Neuronal stem cell (in vitro differentiated cells): Measurements from ENCODE around the gene RIMS4.
A peak's percentile ranks its signal among the peaks of the same experiment; 100 is the strongest.

ENCODE experiments used
- DNase-seq: peaks from one replicate; pipeline ENCODE4 v3.0.0-alpha.2; 2013; ENCODE audit warnings: low spot score
- H2AFZ ChIP-seq: one replicate; pipeline ENCODE4 v1.6.1; 2013; ENCODE audit warnings: mild to moderate bottlenecking, low read length, inconsistent platforms
- H2AK5ac ChIP-seq: 2 replicates; pipeline ENCODE4 v1.6.1; 2013; ENCODE audit warnings: low read depth, mild to moderate bottlenecking, inconsistent platforms, low read length, moderate library complexity, mixed read lengths
- H2BK120ac ChIP-seq: 2 replicates; pipeline ENCODE4 v1.6.1; 2013; ENCODE audit warnings: low read depth, mild to moderate bottlenecking, inconsistent platforms, low read length, moderate library complexity, mixed read lengths
- H2BK12ac ChIP-seq: one replicate; pipeline ENCODE4 v1.6.1; 2013; ENCODE audit warnings: low read length, inconsistent platforms
- H2BK15ac ChIP-seq: 2 replicates; pipeline ENCODE4 v1.6.1; 2013; ENCODE audit warnings: mild to moderate bottlenecking, low read length, inconsistent platforms, mixed read lengths
- H2BK5ac ChIP-seq: one replicate; pipeline ENCODE4 v1.6.1; 2013; ENCODE audit warnings: inconsistent platforms, mild to moderate bottlenecking, low read length, moderate library complexity
- H3K14ac ChIP-seq: one replicate; pipeline ENCODE4 v1.6.1; 2013; ENCODE audit warnings: low read length, inconsistent platforms
- H3K18ac ChIP-seq: 2 replicates; pipeline ENCODE4 v1.6.1; 2013; ENCODE audit warnings: low read length, inconsistent platforms
- H3K23ac ChIP-seq: 2 replicates; pipeline ENCODE4 v1.6.1; 2013; ENCODE audit warnings: low read depth, mild to moderate bottlenecking, mixed read lengths, low read length, inconsistent platforms; ENCODE audit not compliant: poor library complexity
- H3K27ac ChIP-seq: replicated peaks from 3 replicates; pipeline ENCODE4 v1.5.1; 2013; ENCODE audit warnings: low read length, inconsistent platforms
- H3K27me3 ChIP-seq, 3 experiments: 2 replicates each; pipeline ENCODE4 v1.6.1; 2013; ENCODE audit warnings: low read length in 3 of 3, mild to moderate bottlenecking in 2 of 3, inconsistent platforms in 1 of 3, low read depth in 1 of 3, mixed read lengths in 1 of 3, moderate library complexity in 1 of 3; ENCODE audit not compliant: control insufficient read depth in 3 of 3, insufficient read depth in 3 of 3
- H3K36me3 ChIP-seq, 2 donors: replicated peaks in 1 of 2; 2 replicates each; pipeline ENCODE4 v1.6.1; 2013; ENCODE audit warnings: low read length in 2 of 2; ENCODE audit not compliant: control insufficient read depth in 2 of 2, insufficient read depth in 2 of 2
- H3K4ac ChIP-seq: 2 replicates; pipeline ENCODE4 v1.6.1; 2013; ENCODE audit warnings: inconsistent platforms, mild to moderate bottlenecking, low read length, moderate library complexity
- H3K4me1 ChIP-seq, 2 donors: 1 replicate in 1 of 2; 2 replicates in 1 of 2; pipeline ENCODE4 v1.6.1; 2013; ENCODE audit warnings: low read length in 2 of 2, low read depth in 1 of 2; ENCODE audit not compliant: control insufficient read depth in 2 of 2, insufficient read depth in 1 of 2
- H3K4me2 ChIP-seq: one replicate; pipeline ENCODE4 v1.6.1; 2013; ENCODE audit warnings: mild to moderate bottlenecking, low read length, inconsistent platforms; ENCODE audit not compliant: insufficient read depth, poor library complexity, severe bottlenecking
- H3K4me3 ChIP-seq, 2 donors: 2 replicates each; pipeline ENCODE4 v1.5.1; 2013; ENCODE audit warnings: low read length in 2 of 2, mild to moderate bottlenecking in 2 of 2, inconsistent platforms in 1 of 2, moderate library complexity in 1 of 2
- H3K79me1 ChIP-seq: one replicate; pipeline ENCODE4 v1.6.1; 2013; ENCODE audit warnings: low read depth, mild to moderate bottlenecking, inconsistent platforms, low read length, moderate library complexity
- H3K9ac ChIP-seq: one replicate; pipeline ENCODE4 v1.6.1; 2013; ENCODE audit warnings: mild to moderate bottlenecking, low read depth, low read length, inconsistent platforms; ENCODE audit not compliant: poor library complexity
- H3K9me3 ChIP-seq, 2 donors: replicated peaks in 1 of 2; 2 replicates each; pipeline versions ENCODE3 to v1.6.1; 2013; ENCODE audit warnings: low read length in 2 of 2, mild to moderate bottlenecking in 2 of 2, inconsistent platforms in 1 of 2, low read depth in 1 of 2, mixed read lengths in 1 of 2, moderate library complexity in 1 of 2; ENCODE audit not compliant: control insufficient read depth in 2 of 2, insufficient read depth in 1 of 2
- H4K8ac ChIP-seq: one replicate; pipeline ENCODE4 v1.6.1; 2013; ENCODE audit warnings: low read depth, mild to moderate bottlenecking, inconsistent platforms, low read length, moderate library complexity
- H4K91ac ChIP-seq: one replicate; pipeline ENCODE4 v1.6.1; 2013; ENCODE audit warnings: low read length, low read depth, mild to moderate bottlenecking, inconsistent platforms; ENCODE audit not compliant: poor library complexity
- WGBS, 2 donors: extraction: QIAGEN DNeasy Blood & Tissue Kit; methylation state at CpG; one replicate each; pipeline ENCODE4 v1.1.7; 2013; ENCODE audit warnings: missing lambda C conversion rate in 2 of 2, mixed read lengths in 1 of 2; ENCODE audit not compliant: insufficient read length in 2 of 2, insufficient replicate concordance in 1 of 2; ENCODE audit errors: extremely low coverage in 2 of 2; 5-methylcytosine and 5-hydroxymethylcytosine counted together

The RIMS4 gene

GRCh38 chr20:44805335-44805978 is 4.9 kb downstream of the RIMS4 start:
- H3K4ac ChIP-seq = no peak overlapping the region
- H2BK5ac ChIP-seq = no peak overlapping the region
- no peaks in the 10 kb centered on the region for H3K9me3 ChIP-seq
- no peak overlapping the region for H2BK15ac ChIP-seq
- no peak overlapping the region for H3K23ac ChIP-seq
- no peak overlapping the region for H3K27ac ChIP-seq
- no peak overlapping the region for H2AK5ac ChIP-seq
- no peak overlapping the region for H2AFZ ChIP-seq
- no peak for DNase-seq
- peaks cover 10 to 48% (median 30%) of the 10 kb centered on the region in 3 experiments for H3K27me3 ChIP-seq
- no peak overlapping the region for H3K9ac ChIP-seq
- no peaks in the 10 kb centered on the region for H3K36me3 ChIP-seq
- H3K4me2 ChIP-seq = no peak overlapping the region
- H3K4me3 ChIP-seq = no peak overlapping the region
- WGBS, 2 donors = no CpG with 5 or more reads among the region's 9 CpGs
- no peak overlapping the region for H3K18ac ChIP-seq
- H3K4me1 ChIP-seq = peaks cover 7% of the 10 kb centered on the region in 2 donors
- no peak overlapping the region for H2BK12ac ChIP-seq
- no peak overlapping the region for H4K8ac ChIP-seq
- H3K79me1 ChIP-seq = no peaks in the 10 kb centered on the region
- no peak overlapping the region for H2BK120ac ChIP-seq
- H4K91ac ChIP-seq = no peak overlapping the region
- H3K14ac ChIP-seq = no peak overlapping the region

GRCh38 chr20:44803383-44803941 is 6.9 kb downstream of the RIMS4 start:
- Histone ChIP-seq H3K23ac (no peak overlapping the region), H3K4me3 (no peak overlapping the region), H2BK12ac (no peak overlapping the region), H3K27ac (no peak overlapping the region), H3K27me3 (peaks cover 0 to 34% (median 13%) of the 10 kb centered on the region in 3 experiments), H3K9ac (no peak overlapping the region), H3K9me3 (no peaks in the 10 kb centered on the region), H4K8ac (no peak overlapping the region), H3K14ac (no peak overlapping the region), H2AK5ac (peak overlapping the region; percentile 40), H3K4me2 (no peak overlapping the region), H3K79me1 (no peaks in the 10 kb centered on the region), H3K36me3 (no peaks in the 10 kb centered on the region), H4K91ac (no peak overlapping the region), H2BK15ac (no peak overlapping the region), H3K4me1 (peaks cover 4 to 7% of the 10 kb centered on the region in 2 donors), H3K18ac (no peak overlapping the region), H2AFZ (no peak overlapping the region), H2BK5ac (no peak overlapping the region), H3K4ac (no peak overlapping the region), H2BK120ac (no peak overlapping the region)
- no CpG with 5 or more reads among the region's 9 CpGs for WGBS, 2 donors
- DNase-seq = no peak

GRCh38 chr20:44802702-44803101 is 7.6 kb downstream of the RIMS4 start:
- Histone ChIP-seq H2BK120ac (no peak overlapping the region), H3K79me1 (no peaks in the 10 kb centered on the region), H3K27ac (no peak overlapping the region), H3K14ac (no peak overlapping the region), H3K4me3 (no peak overlapping the region), H3K23ac (no peak overlapping the region), H2BK12ac (no peak overlapping the region), H3K27me3 (peaks cover 0 to 29% (median 9%) of the 10 kb centered on the region in 3 experiments), H3K4ac (no peak overlapping the region), H3K4me2 (no peak overlapping the region), H3K4me1 (peaks cover 4 to 7% of the 10 kb centered on the region in 2 donors), H4K91ac (no peak overlapping the region), H3K9ac (no peak overlapping the region), H2BK5ac (no peak overlapping the region), H3K36me3 (no peaks in the 10 kb centered on the region), H2AK5ac (no peak overlapping the region), H2BK15ac (no peak overlapping the region), H4K8ac (no peak overlapping the region), H2AFZ (no peak overlapping the region), H3K9me3 (no peaks in the 10 kb centered on the region), H3K18ac (no peak overlapping the region)
- no CpG with 5 or more reads among the region's 4 CpGs for WGBS, 2 donors
- no peak for DNase-seq

- no peak for DNase-seq
- Histone ChIP-seq H3K18ac (no peak overlapping the region), H2BK5ac (no peak overlapping the region), H3K9me3 (no peaks in the 10 kb centered on the region), H3K4me3 (no peak overlapping the region), H4K91ac (no peak overlapping the region), H3K36me3 (no peaks in the 10 kb centered on the region), H3K4ac (no peak overlapping the region), H3K27me3 (peaks cover 0 to 21% (median 0%) of the 10 kb centered on the region in 3 experiments), H2BK15ac (no peak overlapping the region), H2AK5ac (no peak overlapping the region), H3K23ac (no peak overlapping the region), H3K9ac (no peak overlapping the region), H2BK120ac (no peak overlapping the region), H3K27ac (no peak overlapping the region), H4K8ac (no peak overlapping the region), H2BK12ac (no peak overlapping the region), H3K4me2 (no peak overlapping the region), H3K14ac (no peak overlapping the region), H3K4me1 (peaks cover 0 to 5% of the 10 kb centered on the region in 2 donors), H3K79me1 (no peaks in the 10 kb centered on the region), H2AFZ (no peak overlapping the region)
- no CpG with 5 or more reads among the region's 8 CpGs for WGBS, 2 donors
Observed at GRCh38 chr20:44800391-44801046, 9.8 kb downstream of the RIMS4 start.
